Skin of body (tissue), 2 donors: Measurements from ENCODE around the gene MYMX. TPM values are rescaled to one million over a fixed set of nuclear protein-coding genes. Genes with fewer than 3 reads are reported as not detected.

ENCODE experiments used
- DNase-seq: peaks from one replicate; lab custom pipeline; 2025; lab: John Stamatoyannopoulos, UW
- total RNA-seq: library from RNA; depleted of rRNA; stranded (reverse); fragments of >200 nt; gene quantifications from one replicate; pipeline ENCODE4 v1.2.3, GENCODE V29; 2014

Gene MYMX
- total RNA-seq, 1 donor from 2014 or later = 0.49 TPM

GRCh38 chr6:44232676-44233566 is 16.2 kb downstream of the MYMX start:
- DNase-seq = no peak

DNA sequence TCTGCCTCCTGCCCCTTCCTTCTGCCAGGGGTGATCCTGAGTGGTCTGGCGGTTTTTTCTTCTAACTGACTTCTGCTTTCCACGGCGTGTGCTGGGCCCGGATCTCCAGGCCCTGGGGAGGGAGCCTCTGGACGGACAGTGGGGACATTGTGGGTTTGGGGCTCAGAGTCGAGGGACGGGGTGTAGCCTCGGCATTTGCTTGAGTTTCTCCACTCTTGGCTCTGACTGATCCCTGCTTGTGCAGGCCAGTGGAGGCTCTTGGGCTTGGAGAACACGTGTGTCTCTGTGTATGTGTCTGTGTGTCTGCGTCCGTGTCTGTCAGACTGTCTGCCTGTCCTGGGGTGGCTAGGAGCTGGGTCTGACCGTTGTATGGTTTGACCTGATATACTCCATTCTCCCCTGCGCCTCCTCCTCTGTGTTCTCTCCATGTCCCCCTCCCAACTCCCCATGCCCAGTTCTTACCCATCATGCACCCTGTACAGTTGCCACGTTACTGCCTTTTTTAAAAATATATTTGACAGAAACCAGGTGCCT is 16.9 kb downstream of the MYMX start:
- DNase-seq = no peak

- DNase-seq = peak; percentile 47
Observed at GRCh38 chr6:44234101-44235025, 17.6 kb downstream of the MYMX start.

DNA sequence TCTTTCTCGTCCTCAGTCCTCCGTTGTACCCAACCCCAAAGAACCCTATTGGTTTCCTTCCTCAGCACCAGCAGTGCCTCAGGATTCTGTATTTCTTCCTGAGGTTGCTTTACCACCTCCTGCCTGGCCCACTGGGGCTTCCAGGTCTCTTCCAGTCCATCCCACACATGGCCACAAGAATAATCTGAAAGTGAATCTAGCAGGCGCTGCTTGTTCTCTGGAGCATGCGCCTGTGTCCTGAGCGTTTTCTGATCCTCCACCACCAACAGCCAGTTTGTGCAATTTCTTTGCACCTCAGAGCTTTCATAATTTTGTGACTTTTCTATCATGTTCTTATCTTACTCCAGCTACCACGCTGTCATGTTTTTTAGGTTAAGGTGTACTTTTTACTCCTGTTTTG is 18.5 kb downstream of the MYMX start:
- no peak for DNase-seq

DNA sequence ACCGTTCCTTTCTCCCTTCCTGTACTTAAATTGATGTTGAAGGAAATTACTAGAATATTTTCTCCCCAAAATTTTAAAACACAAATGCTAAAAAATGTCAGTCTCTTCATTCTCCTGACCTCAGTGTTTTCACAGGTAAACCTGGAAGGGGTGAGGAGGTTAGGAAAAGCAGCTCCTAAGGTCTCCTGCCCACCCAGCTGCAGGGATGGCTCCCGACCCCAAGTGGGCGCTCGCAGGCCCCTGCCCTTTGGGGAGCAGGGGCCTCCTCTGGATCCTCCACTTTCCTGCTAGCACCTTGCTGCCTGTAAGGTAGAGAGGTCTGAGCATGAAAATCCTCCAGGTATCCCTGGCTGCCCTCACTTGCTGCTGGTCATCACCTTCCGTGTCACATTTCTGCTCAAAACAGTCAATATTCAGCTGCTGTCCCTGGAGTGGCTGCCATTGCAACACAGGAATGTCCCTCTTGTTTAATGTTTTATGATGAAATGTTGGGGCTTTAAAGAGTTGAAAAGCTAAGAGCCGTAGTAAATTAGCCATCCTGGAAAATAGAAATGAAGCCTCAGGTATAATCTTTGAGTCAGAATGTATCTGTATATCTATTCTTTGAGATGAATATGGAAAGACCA is 19.3 kb downstream of the MYMX start:
- DNase-seq = no peak

- DNase-seq = peak; percentile 79
Observed at GRCh38 chr6:44237021-44237812, 20.5 kb downstream of the MYMX start.

DNA sequence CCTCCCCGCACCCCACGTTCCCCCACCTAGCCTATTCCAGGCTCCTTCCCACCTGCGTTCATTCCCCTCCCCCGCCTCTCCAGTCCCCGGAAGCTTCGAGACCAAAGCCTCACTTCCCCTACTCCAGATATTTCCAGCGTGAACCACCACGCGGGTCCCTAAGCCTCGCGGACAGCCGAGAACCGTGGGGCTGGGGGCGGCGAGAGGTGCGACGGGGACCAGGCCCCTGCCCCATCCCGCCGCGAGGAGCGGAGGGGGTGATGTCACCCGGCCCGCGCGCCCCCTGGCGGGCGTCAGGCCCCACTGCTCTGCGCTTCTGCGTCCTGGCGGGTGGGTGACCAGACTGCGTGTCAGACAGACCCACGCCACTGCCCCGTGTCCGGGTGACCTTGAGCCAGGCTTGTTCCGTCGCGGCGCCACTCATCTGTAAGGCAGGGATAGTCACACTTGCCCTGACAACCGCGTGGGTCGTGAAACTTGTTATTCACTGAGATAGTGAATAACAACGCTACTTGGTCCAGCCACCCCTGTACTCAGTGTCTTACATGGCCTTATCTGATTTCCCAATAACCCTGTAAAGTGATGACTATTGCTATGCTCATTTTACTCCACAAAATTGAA is 21.2 kb downstream of the MYMX start:
- peak; percentile 58 for DNase-seq

DNA sequence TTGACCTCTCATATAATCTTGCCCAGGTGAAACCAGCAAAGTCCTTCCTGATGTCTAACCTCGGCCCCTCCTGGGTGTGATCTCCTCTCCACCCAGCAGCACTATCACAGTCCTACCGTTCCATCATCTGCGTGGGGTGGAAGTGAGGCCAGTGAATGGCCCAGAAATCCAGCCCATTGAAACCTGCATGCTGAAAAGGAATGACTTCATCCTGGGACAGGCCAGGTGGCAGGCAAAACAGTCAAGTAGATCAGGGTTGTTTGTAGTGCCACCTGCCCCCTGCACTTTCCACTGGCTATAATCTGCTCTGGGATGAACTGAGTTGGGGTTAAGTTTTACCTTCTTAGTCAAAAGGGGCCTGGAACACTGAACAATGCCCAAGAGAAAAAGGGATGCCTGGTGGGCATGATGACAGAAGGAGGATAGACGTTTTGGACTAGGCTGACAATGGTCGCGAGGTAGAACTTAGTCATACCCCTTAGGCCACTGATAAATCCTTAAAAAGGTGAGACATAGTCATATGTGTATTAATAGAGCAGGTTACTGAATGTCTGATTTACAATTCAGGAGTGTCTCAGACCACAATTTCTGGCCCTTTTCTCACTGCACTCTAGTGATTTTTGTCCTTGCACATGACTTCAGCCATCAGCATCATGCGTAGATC is 22.1 kb downstream of the MYMX start:
- DNase-seq = no peak

DNA sequence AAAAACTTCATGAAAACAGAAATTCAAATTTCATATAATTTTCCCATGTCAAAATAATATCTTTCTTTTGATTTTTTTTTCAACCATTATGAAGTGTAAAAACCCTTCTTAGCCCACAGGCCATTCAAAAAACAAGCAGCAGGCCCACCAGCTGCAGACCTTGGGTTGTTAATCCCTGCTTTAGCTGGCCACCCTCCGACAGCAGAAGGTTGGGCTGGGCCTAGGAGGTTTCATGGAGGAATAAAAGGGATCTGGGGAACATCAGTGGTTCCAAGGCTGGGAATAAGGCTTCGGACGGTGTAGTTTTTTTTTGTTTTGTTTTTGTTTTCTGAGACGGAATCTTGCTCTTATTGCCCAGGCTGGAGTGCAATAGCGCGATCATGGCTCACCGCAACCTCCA is 26.6 kb downstream of the MYMX start:
- DNase-seq = no peak

DNA sequence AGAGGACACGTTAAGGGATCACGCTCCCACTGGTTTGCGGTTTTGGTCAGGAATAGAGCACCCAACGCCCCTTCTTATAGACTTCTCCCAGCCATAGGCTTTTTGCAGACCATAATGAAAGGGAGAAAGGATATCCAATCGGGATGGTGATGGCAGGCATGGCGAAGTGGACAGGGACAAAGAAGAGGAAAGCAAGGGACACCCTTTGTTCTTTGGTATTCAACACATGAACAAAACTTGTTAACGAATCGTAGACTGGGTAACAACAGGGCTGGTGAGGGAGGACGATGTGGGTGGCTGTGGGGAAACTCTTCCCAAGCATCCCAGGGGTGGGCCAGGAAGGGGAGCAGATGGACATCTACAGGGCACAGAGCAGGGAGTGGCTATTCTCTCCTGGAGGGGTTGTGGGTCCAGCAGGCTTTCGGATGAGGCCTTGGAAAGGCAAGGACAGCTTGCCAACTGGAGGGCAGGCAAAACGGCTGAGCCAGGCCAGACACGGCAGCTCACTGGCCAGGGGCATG is 28.7 kb downstream of the MYMX start:
- no peak for DNase-seq

DNA sequence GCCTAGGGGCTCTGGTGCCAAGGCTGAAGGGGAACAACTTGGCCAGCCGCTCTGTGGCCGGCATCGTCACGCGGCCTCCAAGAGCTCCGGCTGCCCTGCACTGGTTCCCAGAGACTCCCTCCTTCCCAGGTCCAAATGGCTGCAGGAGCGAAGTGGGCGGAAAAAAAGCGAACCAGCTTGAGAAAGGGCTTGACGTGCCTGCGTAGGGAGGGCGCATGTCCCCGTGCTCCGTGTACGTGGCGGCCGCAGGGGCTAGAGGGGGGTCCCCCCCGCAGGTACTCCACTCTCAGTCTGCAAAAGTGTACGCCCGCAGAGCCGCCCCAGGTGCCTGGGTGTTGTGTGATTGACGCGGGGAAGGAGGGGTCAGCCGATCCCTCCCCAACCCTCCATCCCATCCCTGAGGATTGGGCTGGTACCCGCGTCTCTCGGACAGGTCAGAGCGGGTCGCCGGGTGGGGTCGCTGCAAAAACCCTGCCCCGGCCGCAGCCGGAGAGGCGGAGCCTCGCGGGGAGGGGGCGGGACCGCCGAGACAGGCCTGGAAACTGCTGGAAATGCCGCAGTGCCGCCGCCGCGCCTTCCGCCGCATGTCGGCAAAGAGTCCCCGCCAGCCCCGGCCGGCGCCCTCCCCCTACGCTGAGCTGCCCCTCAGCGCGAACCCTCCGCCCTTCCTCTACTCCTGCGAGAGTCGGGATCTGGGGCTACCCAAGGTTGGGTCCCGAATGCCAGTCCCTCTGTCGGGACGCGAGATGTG is 29.4 kb downstream of the MYMX start:
- peak; percentile 74 for DNase-seq

DNA sequence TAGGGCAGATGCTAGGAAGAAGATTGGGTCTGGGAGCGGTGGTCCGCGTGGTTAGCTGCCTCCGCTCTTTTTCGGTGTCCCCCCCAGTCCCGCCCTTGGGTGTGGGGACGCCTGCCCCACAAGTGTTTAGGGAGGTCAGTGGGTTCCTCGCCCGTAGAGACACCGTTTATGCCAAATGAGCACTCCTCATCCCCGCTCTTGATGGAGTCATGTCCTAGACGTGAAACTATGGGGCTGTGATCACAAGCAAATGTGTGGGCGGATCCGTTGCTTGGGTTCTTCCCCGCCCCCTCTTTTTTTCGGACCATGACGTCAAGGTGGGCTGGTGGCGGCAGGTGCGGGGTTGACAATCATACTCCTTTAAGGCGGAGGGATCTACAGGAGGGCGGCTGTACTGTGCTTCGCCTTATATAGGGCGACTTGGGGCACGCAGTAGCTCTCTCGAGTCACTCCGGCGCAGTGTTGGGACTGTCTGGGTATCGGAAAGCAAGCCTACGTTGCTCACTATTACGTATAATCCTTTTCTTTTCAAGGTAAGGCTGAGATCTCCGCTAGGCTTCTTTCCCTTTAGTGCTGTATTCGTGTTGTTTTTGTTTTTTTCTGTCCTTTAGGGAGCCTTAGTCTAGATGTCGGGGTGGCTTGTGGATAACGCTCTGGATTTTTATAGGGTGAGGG is 30.1 kb downstream of the MYMX start, which contains the start of gene HSP90AB1:
Gene HSP90AB1 (plus strand): TSS at position 439 of the 675 bp plus-strand sequence. CDS start 1,529 bp downstream, outside the sequence.
- peak; percentile 93 for DNase-seq

GRCh38 chr6:44247338-44248302 is 30.9 kb downstream of the MYMX start:
- DNase-seq = no peak

DNA sequence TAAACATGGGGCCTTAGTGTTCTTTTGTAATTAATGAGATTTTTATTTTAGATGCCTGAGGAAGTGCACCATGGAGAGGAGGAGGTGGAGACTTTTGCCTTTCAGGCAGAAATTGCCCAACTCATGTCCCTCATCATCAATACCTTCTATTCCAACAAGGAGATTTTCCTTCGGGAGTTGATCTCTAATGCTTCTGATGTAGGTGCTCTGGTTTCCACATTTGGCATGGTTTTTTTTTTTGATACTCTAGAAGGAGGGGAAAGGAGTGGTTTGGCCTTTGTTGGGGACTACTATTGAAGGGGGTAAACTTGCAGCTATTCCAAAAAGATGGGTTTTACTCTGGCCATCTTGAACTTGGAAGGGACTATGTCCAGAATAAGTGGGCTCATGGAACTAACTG is 31.9 kb downstream of the MYMX start:
- no peak for DNase-seq

DNA sequence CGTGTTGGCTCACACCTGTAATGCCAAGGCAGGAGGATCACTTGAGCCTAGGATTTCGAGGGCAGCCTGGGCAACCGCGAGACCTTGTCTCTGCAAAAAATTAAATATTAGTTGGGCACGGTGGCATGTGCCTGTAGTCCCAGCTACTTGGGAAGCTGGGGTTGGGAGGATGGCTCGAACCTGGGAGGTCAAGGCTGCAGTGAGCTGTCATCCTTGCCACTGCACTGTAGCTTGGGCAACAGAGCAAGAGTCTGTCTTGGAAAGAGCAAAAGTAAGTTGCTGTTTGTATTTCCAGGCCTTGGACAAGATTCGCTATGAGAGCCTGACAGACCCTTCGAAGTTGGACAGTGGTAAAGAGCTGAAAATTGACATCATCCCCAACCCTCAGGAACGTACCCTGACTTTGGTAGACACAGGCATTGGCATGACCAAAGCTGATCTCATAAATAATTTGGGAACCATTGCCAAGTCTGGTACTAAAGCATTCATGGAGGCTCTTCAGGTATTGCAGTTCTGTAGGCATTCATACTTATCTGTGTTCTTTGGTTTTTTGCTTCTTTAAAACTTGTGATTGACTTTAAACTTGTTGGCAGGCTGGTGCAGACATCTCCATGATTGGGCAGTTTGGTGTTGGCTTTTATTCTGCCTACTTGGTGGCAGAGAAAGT is 32.5 kb downstream of the MYMX start:
- no peak for DNase-seq

DNA sequence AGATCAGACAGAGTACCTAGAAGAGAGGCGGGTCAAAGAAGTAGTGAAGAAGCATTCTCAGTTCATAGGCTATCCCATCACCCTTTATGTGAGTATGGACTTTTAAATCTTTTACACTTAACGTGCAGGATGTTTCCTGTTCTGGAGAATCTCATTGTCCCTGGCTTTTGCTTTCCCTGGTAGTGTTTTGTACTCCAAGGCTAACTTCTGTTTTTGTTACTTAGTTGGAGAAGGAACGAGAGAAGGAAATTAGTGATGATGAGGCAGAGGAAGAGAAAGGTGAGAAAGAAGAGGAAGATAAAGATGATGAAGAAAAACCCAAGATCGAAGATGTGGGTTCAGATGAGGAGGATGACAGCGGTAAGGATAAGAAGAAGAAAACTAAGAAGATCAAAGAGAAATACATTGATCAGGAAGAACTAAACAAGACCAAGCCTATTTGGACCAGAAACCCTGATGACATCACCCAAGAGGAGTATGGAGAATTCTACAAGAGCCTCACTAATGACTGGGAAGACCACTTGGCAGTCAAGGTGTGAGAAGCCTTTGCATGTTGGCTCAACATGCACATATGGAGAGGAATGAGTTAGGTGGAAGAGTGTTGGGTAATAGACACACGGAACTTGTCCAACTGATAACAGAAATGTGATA is 33.5 kb downstream of the MYMX start:
- DNase-seq = no peak
